IPS DF 6.9 (cell line): ENCODE data around the gene PARP11.
"Not testable (repeated sequence)": the region's sequence is repeated elsewhere in the genome, so short reads cannot be mapped to it uniquely, and the experiment has no call there.

ENCODE experiments used
- DNase-seq: peaks from one replicate; pipeline ENCODE4 v3.0.0-alpha.2; 2013; ENCODE audit warnings: low read depth, low spot score
- H3K27ac ChIP-seq: one replicate; pipeline ENCODE4 v1.5.1; 2013; ENCODE audit warnings: low read length, control low read depth
- H3K27me3 ChIP-seq: 2 replicates; pipeline ENCODE4 v1.6.1; 2013; ENCODE audit warnings: mild to moderate bottlenecking, low read length; ENCODE audit not compliant: control insufficient read depth, insufficient read depth
- H3K36me3 ChIP-seq: 2 replicates; pipeline ENCODE4 v1.6.1; 2013; ENCODE audit warnings: low read length; ENCODE audit not compliant: control insufficient read depth, insufficient read depth
- H3K4me1 ChIP-seq: 2 replicates; pipeline ENCODE4 v1.6.1; 2013; ENCODE audit warnings: low read length; ENCODE audit not compliant: control insufficient read depth, insufficient read depth
- H3K4me3 ChIP-seq: 2 replicates; pipeline ENCODE4 v1.5.1; 2013; ENCODE audit warnings: mild to moderate bottlenecking, low read length
- H3K9me3 ChIP-seq: 2 replicates; pipeline ENCODE4 v1.6.1; 2013; ENCODE audit warnings: low read length, inconsistent platforms; ENCODE audit not compliant: control insufficient read depth, insufficient read depth
- WGBS: extraction: QIAGEN DNeasy Blood & Tissue Kit; methylation state at CpG from one replicate; pipeline ENCODE4 v1.1.7; 2013; ENCODE audit warnings: mixed read lengths, missing lambda C conversion rate; ENCODE audit not compliant: insufficient read length, insufficient coverage; 5-methylcytosine and 5-hydroxymethylcytosine counted together

Gene PARP11

GRCh38 chr12:3882896-3883564 lies 9.8 kb upstream of the PARP11 start:
- whole genome bisulfite sequencing = no CpG with 5 or more reads among the region's 7 CpGs
- Histone ChIP-seq H3K4me3 (no peak overlapping the region), H3K27me3 (no peaks in the 10 kb centered on the region), H3K9me3 (no peaks in the 10 kb centered on the region), H3K4me1 (no peaks in the 10 kb centered on the region), H3K27ac (no peak overlapping the region), H3K36me3 (no peaks in the 10 kb centered on the region)
- no peak for DNase-seq

- Histone ChIP-seq H3K36me3 (no peaks in the 10 kb centered on the region), H3K4me3 (no peak overlapping the region), H3K27ac (no peak overlapping the region), H3K4me1 (no peaks in the 10 kb centered on the region), H3K27me3 (no peaks in the 10 kb centered on the region), H3K9me3 (no peaks in the 10 kb centered on the region)
- DNase-seq = no peak
- no CpG with 5 or more reads among the region's 4 CpGs for WGBS
Observed at GRCh38 chr12:3882406-3882805, 9.2 kb upstream of the PARP11 start.

- Histone ChIP-seq H3K4me3 (no peak overlapping the region), H3K27ac (no peak overlapping the region), H3K9me3 (no peaks in the 10 kb centered on the region), H3K27me3 (no peaks in the 10 kb centered on the region), H3K4me1 (no peaks in the 10 kb centered on the region), H3K36me3 (no peaks in the 10 kb centered on the region)
- DNase-seq = no peak
- WGBS = no CpG with 5 or more reads among the region's 11 CpGs
Observed at GRCh38 chr12:3881281-3881950, 8.2 kb upstream of the PARP11 start.

GRCh38 chr12:3879846-3880245 lies 6.6 kb upstream of the PARP11 start:
- Histone ChIP-seq H3K4me1 (no peaks in the 10 kb centered on the region), H3K4me3 (no peak overlapping the region), H3K27me3 (no peaks in the 10 kb centered on the region), H3K36me3 (no peaks in the 10 kb centered on the region), H3K27ac (no peak overlapping the region), H3K9me3 (no peaks in the 10 kb centered on the region)
- WGBS = no CpG with 5 or more reads among the region's 3 CpGs
- no peak for DNase-seq

- Histone ChIP-seq H3K4me3 (no peak overlapping the region), H3K27me3 (no peaks in the 10 kb centered on the region), H3K9me3 (no peaks in the 10 kb centered on the region), H3K36me3 (no peaks in the 10 kb centered on the region), H3K27ac (no peak overlapping the region), H3K4me1 (no peaks in the 10 kb centered on the region)
- no peak for DNase-seq
- no CpG with 5 or more reads among the region's 4 CpGs for whole genome bisulfite sequencing
Observed at GRCh38 chr12:3871356-3871755, 1.8 kb downstream of the PARP11 start.

GRCh38 chr12:3869865-3870264 lies 3.3 kb downstream of the PARP11 start:
- Histone ChIP-seq H3K36me3 (no peaks in the 10 kb centered on the region), H3K9me3 (no peaks in the 10 kb centered on the region), H3K4me3 (no peak overlapping the region), H3K4me1 (no peaks in the 10 kb centered on the region), H3K27ac (no peak overlapping the region), H3K27me3 (no peaks in the 10 kb centered on the region)
- WGBS = no CpG with 5 or more reads among the region's 6 CpGs
- no peak for DNase-seq

GRCh38 chr12:3869433-3869832 lies 3.8 kb downstream of the PARP11 start:
- no peaks in the 10 kb centered on the region for H3K27me3 ChIP-seq
- no peak for DNase-seq
- H3K4me1 ChIP-seq = no peaks in the 10 kb centered on the region
- no peaks in the 10 kb centered on the region for H3K36me3 ChIP-seq
- H3K27ac ChIP-seq = no peak overlapping the region
- no CpG with 5 or more reads among the region's 1 CpG for WGBS
- H3K4me3 ChIP-seq = no peak overlapping the region
- H3K9me3 ChIP-seq = no peaks in the 10 kb centered on the region

- Histone ChIP-seq H3K4me3 (no peak overlapping the region), H3K9me3 (no peaks in the 10 kb centered on the region), H3K27me3 (no peaks in the 10 kb centered on the region), H3K36me3 (no peaks in the 10 kb centered on the region), H3K27ac (no peak overlapping the region), H3K4me1 (no peaks in the 10 kb centered on the region)
- no peak for DNase-seq
- WGBS = no CpG with 5 or more reads among the region's 6 CpGs
Observed at GRCh38 chr12:3863756-3864155, 9.4 kb downstream of the PARP11 start.

GRCh38 chr12:3842517-3842916 lies 30.7 kb downstream of the PARP11 start:
- H3K4me1 ChIP-seq = no peaks in the 10 kb centered on the region
- H3K36me3 ChIP-seq = no peaks in the 10 kb centered on the region
- H3K4me3 ChIP-seq = no peak overlapping the region
- H3K9me3 ChIP-seq = no peaks in the 10 kb centered on the region
- no peak overlapping the region for H3K27ac ChIP-seq
- DNase-seq = no peak
- no peaks in the 10 kb centered on the region for H3K27me3 ChIP-seq
- WGBS = no CpG with 5 or more reads among the region's 5 CpGs

- no CpG with 5 or more reads among the region's 3 CpGs for WGBS
- no peaks in the 10 kb centered on the region for H3K4me1 ChIP-seq
- no peaks in the 10 kb centered on the region for H3K9me3 ChIP-seq
- no peaks in the 10 kb centered on the region for H3K27me3 ChIP-seq
- H3K27ac ChIP-seq = no peak overlapping the region
- no peaks in the 10 kb centered on the region for H3K36me3 ChIP-seq
- H3K4me3 ChIP-seq = no peak overlapping the region
- no peak for DNase-seq
Observed at GRCh38 chr12:3841783-3842182, 31.4 kb downstream of the PARP11 start.

- H3K27me3 ChIP-seq = not testable (repeated sequence)
Observed at GRCh38 chr12:3840833-3841232, 32.4 kb downstream of the PARP11 start.

More at GRCh38 chr12:3840833-3841232, 32.4 kb downstream of the PARP11 start:
- H3K4me3 ChIP-seq, H3K36me3 ChIP-seq, H3K9me3 ChIP-seq, DNase-seq, H3K4me1 ChIP-seq, H3K27ac ChIP-seq: not testable (repeated sequence)
- no CpG with 5 or more reads among the region's 2 CpGs for WGBS
